Right kidney (tissue), 1 donor: ENCODE results near the gene DNAI1.

Experiments used
- DNase-seq: peaks from one replicate; pipeline ENCODE4 v3.0.0-alpha.2; 2016

The DNAI1 gene

GRCh38 chr9:34559624-34560455, 101.2 kb downstream of the DNAI1 start:
- no peak for DNase-seq

GRCh38 chr9:34560599-34561214, 102.1 kb downstream of the DNAI1 start:
- DNase-seq: no peak

GRCh38 chr9:34562135-34562745, 103.6 kb downstream of the DNAI1 start:
- DNase-seq: no peak

GRCh38 chr9:34563262-34563661, 104.7 kb downstream of the DNAI1 start:
- DNase-seq: no peak

- no peak for DNase-seq
Observed at GRCh38 chr9:34564617-34565016, 106.0 kb downstream of the DNAI1 start.

- no peak for DNase-seq
Observed at GRCh38 chr9:34565856-34566255, 107.3 kb downstream of the DNAI1 start.

- no peak for DNase-seq
Observed at GRCh38 chr9:34566322-34566721, 107.7 kb downstream of the DNAI1 start.

GRCh38 chr9:34566972-34567371, 108.4 kb downstream of the DNAI1 start:
- DNase-seq: no peak

GRCh38 chr9:34568133-34568532, 109.5 kb downstream of the DNAI1 start:
- DNase-seq: no peak

- no peak for DNase-seq
Observed at GRCh38 chr9:34568774-34569173, 110.2 kb downstream of the DNAI1 start.

- DNase-seq: no peak
Observed at GRCh38 chr9:34570376-34570775, 111.8 kb downstream of the DNAI1 start.
